ENCODE results near the gene ENTPD1.

The ENTPD1 gene

GRCh38 chr10:95831076-95831475 lies 75.1 kb downstream of the ENTPD1 start:
- no peak for DNase-seq (ENCODE audit: low read depth in 1 of 2, low spot score in 1 of 2)

GRCh38 chr10:95831515-95831914 lies 75.6 kb downstream of the ENTPD1 start:
- no peak for DNase-seq (ENCODE audit: low read depth in 1 of 2, low spot score in 1 of 2)

- no peak for DNase-seq (ENCODE audit: low read depth in 1 of 2, low spot score in 1 of 2)
Observed at GRCh38 chr10:95832216-95833041, 76.5 kb downstream of the ENTPD1 start.

GRCh38 chr10:95833042-95833610 lies 77.2 kb downstream of the ENTPD1 start:
- no peak for DNase-seq (ENCODE audit: low read depth in 1 of 2, low spot score in 1 of 2)

GRCh38 chr10:95834406-95834805 lies 78.4 kb downstream of the ENTPD1 start:
- no peak for DNase-seq (ENCODE audit: low read depth in 1 of 2, low spot score in 1 of 2)

GRCh38 chr10:95835149-95835860 lies 79.3 kb downstream of the ENTPD1 start:
- DNase-seq (ENCODE audit: low read depth in 1 of 2, low spot score in 1 of 2) = no peak

GRCh38 chr10:95835911-95836310 lies 79.9 kb downstream of the ENTPD1 start:
- no peak for DNase-seq (ENCODE audit: low read depth in 1 of 2, low spot score in 1 of 2)

- DNase-seq (ENCODE audit: low read depth in 1 of 2, low spot score in 1 of 2) = no peak
Observed at GRCh38 chr10:95836610-95837355, 80.8 kb downstream of the ENTPD1 start.

- DNase-seq (ENCODE audit: low read depth in 1 of 2, low spot score in 1 of 2) = no peak
Observed at GRCh38 chr10:95837356-95837776, 81.4 kb downstream of the ENTPD1 start.

GRCh38 chr10:95837783-95838182 lies 81.8 kb downstream of the ENTPD1 start:
- no peak for DNase-seq (ENCODE audit: low read depth in 1 of 2, low spot score in 1 of 2)

GRCh38 chr10:95840121-95840520 lies 84.2 kb downstream of the ENTPD1 start:
- DNase-seq (ENCODE audit: low read depth in 1 of 2, low spot score in 1 of 2) = no peak

- DNase-seq (ENCODE audit: low read depth in 1 of 2, low spot score in 1 of 2) = no peak
Observed at GRCh38 chr10:95840681-95841080, 84.7 kb downstream of the ENTPD1 start.

- DNase-seq (ENCODE audit: low read depth in 1 of 2, low spot score in 1 of 2) = no peak
Observed at GRCh38 chr10:95841661-95842498, 85.9 kb downstream of the ENTPD1 start.

- no peak for DNase-seq (ENCODE audit: low read depth in 1 of 2, low spot score in 1 of 2)
Observed at GRCh38 chr10:95845411-95845810, 89.4 kb downstream of the ENTPD1 start.

- no peak for DNase-seq (ENCODE audit: low read depth in 1 of 2, low spot score in 1 of 2)
Observed at GRCh38 chr10:95847007-95847406, 91.0 kb downstream of the ENTPD1 start.

- no peak for DNase-seq (ENCODE audit: low read depth in 1 of 2, low spot score in 1 of 2)
Observed at GRCh38 chr10:95848841-95849240, 92.9 kb downstream of the ENTPD1 start.

- no peak for DNase-seq (ENCODE audit: low read depth in 1 of 2, low spot score in 1 of 2)
Observed at GRCh38 chr10:95850791-95851190, 94.8 kb downstream of the ENTPD1 start.

GRCh38 chr10:95860166-95860940 lies 104.4 kb downstream of the ENTPD1 start:
- no peak for DNase-seq (ENCODE audit: low read depth in 1 of 2, low spot score in 1 of 2)

GRCh38 chr10:95861386-95861785 lies 105.4 kb downstream of the ENTPD1 start:
- no peak for DNase-seq (ENCODE audit: low read depth in 1 of 2, low spot score in 1 of 2)

Measured in stimulated activated CD4-positive, alpha-beta T cell treated with anti-CD3 and anti-CD28 coated beads, Interleukin-15, amount 100 ng/mL, for 1 hour (primary cell).